H1 (cell line): ENCODE results near the gene SASH3. TPM values are rescaled to one million over a fixed set of nuclear protein-coding genes. Genes with fewer than 3 reads are reported as not detected.

Source experiments
- CTCF ChIA-PET: fragments of 300-600 bp; sonication (Branson Sonifier 250); formaldehyde crosslinking; loops from one replicate; lab custom pipeline; 2021; ENCODE audit not compliant: partially characterized antibody; lab: Charles Lee
- POLR2A ChIA-PET: fragments of 300-600 bp; sonication (Branson Sonifier 250); formaldehyde crosslinking; loops from one replicate; lab custom pipeline; 2021; ENCODE audit warnings: inconsistent platforms; ENCODE audit not compliant: partially characterized antibody; lab: Charles Lee
- DNase-seq, 2 experiments: peaks; one replicate each; pipeline versions ENCODE4 v3.0.0 to v3.0.0-alpha.2; 2010 to 2022; ENCODE audit warnings: low spot score in 2 of 2, low read depth in 1 of 2, mixed read lengths in 1 of 2
- FAIRE-seq: peaks from 2 replicates; lab custom pipeline; 2011; peaks lifted over from hg19 to GRCh38; lab: Jason Lieb, UNC
- H2AFZ ChIP-seq: 2 replicates; pipeline ENCODE4 v1.8.1; 2012; ENCODE audit warnings: low read length, inconsistent platforms
- H2AK5ac ChIP-seq: 2 replicates; pipeline ENCODE4 v1.6.1; 2013; ENCODE audit warnings: low read depth, low read length
- H2BK120ac ChIP-seq: replicated peaks from 2 replicates; pipeline ENCODE3; 2013; ENCODE audit warnings: low read depth, low read length, inconsistent platforms
- H2BK12ac ChIP-seq: 2 replicates; pipeline ENCODE4 v1.6.1; 2013; ENCODE audit warnings: low read depth, low read length
- H2BK15ac ChIP-seq: 2 replicates; pipeline ENCODE4 v1.6.1; 2013; ENCODE audit warnings: low read length
- H2BK20ac ChIP-seq: 2 replicates; pipeline ENCODE4 v1.6.1; 2013; ENCODE audit warnings: low read length
- H2BK5ac ChIP-seq: 2 replicates; pipeline ENCODE4 v1.6.1; 2013; ENCODE audit warnings: low read depth, low read length
- H3K14ac ChIP-seq: 2 replicates; pipeline ENCODE4 v1.6.1; 2013; ENCODE audit warnings: inconsistent platforms; ENCODE audit not compliant: insufficient read length
- H3K18ac ChIP-seq: 2 replicates; pipeline ENCODE4 v1.6.1; 2013; ENCODE audit warnings: low read length; ENCODE audit errors: extremely low read depth
- H3K23ac ChIP-seq: 2 replicates; pipeline ENCODE4 v1.6.1; 2013; ENCODE audit warnings: inconsistent platforms; ENCODE audit not compliant: insufficient read length
- H3K23me2 ChIP-seq: 2 replicates; pipeline ENCODE4 v1.6.1; 2013; ENCODE audit warnings: low read depth, low read length
- H3K27ac ChIP-seq: 2 replicates; pipeline ENCODE4 v1.6.1; 2011; ENCODE audit warnings: low read depth, low read length, inconsistent platforms
- H3K27me3 ChIP-seq, 4 experiments: replicated peaks in 1 of 4; 1 replicate in 1 of 4; 2 replicates in 3 of 4; pipeline versions ENCODE4 v1.6.1 to v1.8.1; 2011 to 2013; ENCODE audit warnings: low read length in 3 of 4, mild to moderate bottlenecking in 3 of 4, inconsistent platforms in 2 of 4, mixed read lengths in 2 of 4, moderate library complexity in 1 of 4; ENCODE audit not compliant: control insufficient read depth in 3 of 4, insufficient read depth in 3 of 4; ENCODE audit errors: extremely low read depth in 1 of 4
- H3K36me3 ChIP-seq, 4 experiments: 2 replicates each; pipeline versions ENCODE4 v1.6.1 to v1.8.1; 2011 to 2013; ENCODE audit warnings: mild to moderate bottlenecking in 4 of 4, low read length in 3 of 4, moderate library complexity in 2 of 4, control low read depth in 1 of 4, inconsistent platforms in 1 of 4; ENCODE audit not compliant: insufficient read depth in 4 of 4, control insufficient read depth in 2 of 4
- H3K4ac ChIP-seq: replicated peaks from 2 replicates; pipeline ENCODE3; 2013; ENCODE audit warnings: low read length, low read depth, mixed read lengths, inconsistent platforms; ENCODE audit not compliant: insufficient read length
- H3K4me1 ChIP-seq, 4 experiments: replicated peaks in 1 of 4; 1 replicate in 1 of 4; 2 replicates in 3 of 4; pipeline versions ENCODE4 v1.6.1 to v1.8.1; 2011 to 2013; ENCODE audit warnings: low read length in 3 of 4, inconsistent platforms in 2 of 4, mixed read lengths in 1 of 4; ENCODE audit not compliant: insufficient read depth in 4 of 4, control insufficient read depth in 3 of 4
- H3K4me2 ChIP-seq, 2 experiments: 2 replicates each; pipeline versions ENCODE4 v1.6.1 to v1.8.1; 2011 to 2013; ENCODE audit warnings: low read depth in 2 of 2, low read length in 2 of 2, control low read depth in 1 of 2, inconsistent platforms in 1 of 2, mild to moderate bottlenecking in 1 of 2; ENCODE audit not compliant: insufficient read depth in 1 of 2
- H3K4me3 ChIP-seq, 4 experiments: fragments of 200-600, 300-600 bp in 1 of 4; sonication (generic), shearing (Covaris generic), sonication (Bioruptor Twin) in 1 of 4; 2 replicates each; pipeline versions ENCODE4 v1.5.1 to v1.8.1; 2011 to 2016; ENCODE audit warnings: low read length in 4 of 4, low read depth in 3 of 4, control low read depth in 2 of 4, inconsistent platforms in 2 of 4, mild to moderate bottlenecking in 2 of 4, mixed read lengths in 1 of 4, moderate library complexity in 1 of 4; ENCODE audit not compliant: insufficient read depth in 2 of 4; ENCODE audit errors: extremely low read depth in 1 of 4
- H3K56ac ChIP-seq: replicated peaks from 2 replicates; pipeline ENCODE3; 2013; ENCODE audit warnings: low read depth, mild to moderate bottlenecking, mixed read lengths, low read length, inconsistent platforms; ENCODE audit not compliant: insufficient read length
- H3K79me1 ChIP-seq: 2 replicates; pipeline ENCODE4 v1.6.1; 2013; ENCODE audit warnings: low read depth, low read length, control low read depth
- H3K79me2 ChIP-seq, 2 experiments: 2 replicates each; pipeline versions ENCODE4 v1.6.1 to v1.8.1; 2012 to 2013; ENCODE audit warnings: low read length in 2 of 2, mild to moderate bottlenecking in 2 of 2, inconsistent platforms in 1 of 2; ENCODE audit not compliant: insufficient read depth in 2 of 2, control insufficient read depth in 1 of 2
- H3K9ac ChIP-seq, 4 experiments: replicated peaks in 1 of 4; 1 replicate in 1 of 4; 2 replicates in 3 of 4; pipeline versions ENCODE4 v1.6.1 to v1.8.1; 2011 to 2013; ENCODE audit warnings: low read depth in 3 of 4, low read length in 3 of 4, control low read depth in 2 of 4, mild to moderate bottlenecking in 2 of 4, moderate library complexity in 2 of 4, inconsistent platforms in 1 of 4; ENCODE audit errors: extremely low read depth in 1 of 4
- H3K9me3 ChIP-seq, 2 experiments: 2 replicates each; pipeline versions ENCODE4 v1.6.1 to v1.8.1; 2012 to 2013; ENCODE audit warnings: mild to moderate bottlenecking in 2 of 2, moderate library complexity in 2 of 2, control low read depth in 1 of 2, inconsistent platforms in 1 of 2, low read depth in 1 of 2, low read length in 1 of 2, mixed read lengths in 1 of 2; ENCODE audit not compliant: insufficient read depth in 2 of 2
- H4K20me1 ChIP-seq, 2 experiments: replicated peaks in 1 of 2; 2 replicates each; pipeline versions ENCODE3 to v1.8.1; 2011 to 2013; ENCODE audit warnings: inconsistent platforms in 2 of 2, low read length in 2 of 2, mild to moderate bottlenecking in 1 of 2; ENCODE audit not compliant: insufficient read depth in 2 of 2, control insufficient read depth in 1 of 2
- H4K5ac ChIP-seq: 2 replicates; pipeline ENCODE4 v1.6.1; 2013; ENCODE audit warnings: low read length, low read depth, mixed read lengths, inconsistent platforms; ENCODE audit not compliant: insufficient read length
- H4K8ac ChIP-seq: 2 replicates; pipeline ENCODE4 v1.8.0; 2013; ENCODE audit warnings: mild to moderate bottlenecking, moderate library complexity, low read length, inconsistent platforms; ENCODE audit not compliant: insufficient read depth; ENCODE audit errors: extremely low read depth
- H4K91ac ChIP-seq: replicated peaks from 2 replicates; pipeline ENCODE3; 2013; ENCODE audit warnings: low read length, mixed read lengths, inconsistent platforms; ENCODE audit not compliant: insufficient read length
- ATF2 ChIP-seq: IDR thresholded peaks from 2 replicates; pipeline ENCODE4 v1.6.1; 2012; ENCODE audit warnings: low read length, inconsistent platforms
- BCL11A ChIP-seq, 2 experiments: IDR thresholded peaks; one replicate each; pipeline ENCODE4 v1.6.1; 2011; ENCODE audit warnings: low read depth in 2 of 2, low read length in 2 of 2, mild to moderate bottlenecking in 2 of 2
- FOSL1 ChIP-seq: IDR thresholded peaks from 2 replicates; pipeline ENCODE4 v1.6.1; 2011; ENCODE audit warnings: mild to moderate bottlenecking, low read depth, low read length, moderate library complexity; ENCODE audit not compliant: insufficient read depth
- JUN ChIP-seq: IDR thresholded peaks from 2 replicates; pipeline ENCODE4 v1.6.1; 2011; ENCODE audit warnings: low read depth, mild to moderate bottlenecking, improper control_type of control experiment, low read length
- KDM5A ChIP-seq: fragments of 200-600 bp; IDR thresholded peaks from 2 replicates; pipeline ENCODE4 v1.7.1; 2012; ENCODE audit warnings: mild to moderate bottlenecking, low read length, inconsistent platforms, mixed read lengths
- SAP30 ChIP-seq: fragments of 300-600 bp; sonication (generic); IDR thresholded peaks from 2 replicates; pipeline ENCODE4 v1.7.1; 2012; ENCODE audit warnings: low read length, moderate library complexity, mild to moderate bottlenecking, inconsistent platforms; ENCODE audit not compliant: insufficient read depth, insufficient replicate concordance
- SIN3A ChIP-seq, 2 experiments: IDR thresholded peaks in 1 of 2; conservative IDR thresholded peaks in 1 of 2; 2 replicates each; pipeline ENCODE4 v1.6.1; 2011 to 2012; ENCODE audit warnings: low read length in 2 of 2, improper control_type of control experiment in 1 of 2, low read depth in 1 of 2, mild to moderate bottlenecking in 1 of 2
- SP1 ChIP-seq: IDR thresholded peaks from 2 replicates; pipeline ENCODE4 v1.6.1; 2011; ENCODE audit warnings: low read depth, low read length
- TAF1 ChIP-seq: IDR thresholded peaks from 2 replicates; pipeline ENCODE4 v1.6.1; 2011; ENCODE audit warnings: mild to moderate bottlenecking, low read depth, low read length
- WGBS, 2 experiments: shearing (Covaris generic) in 1 of 2; methylation state at CpG; one replicate each; pipeline versions ENCODE4 v1.1.6 to v1.1.7; 2013 to 2015; ENCODE audit warnings: low lambda C conversion rate in 2 of 2, mixed read lengths in 2 of 2, inconsistent platforms in 1 of 2, low coverage in 1 of 2, missing lambda C conversion rate in 1 of 2; ENCODE audit not compliant: insufficient replicate concordance in 2 of 2, insufficient coverage in 1 of 2, insufficient read length in 1 of 2; ENCODE audit errors: extremely low coverage in 1 of 2, missing lambda C conversion rate in 1 of 2; 5-methylcytosine and 5-hydroxymethylcytosine counted together
- polyA plus RNA-seq, 7 experiments: library from polyadenylated mRNA; depleted of rRNA in 3 of 7; stranded (reverse) in 5 of 7; unstranded in 2 of 7; fragments of >200 nt in 5 of 7; fragments of 200-250 nt in 2 of 7; gene quantifications; 1 replicate in 5 of 7; 2 replicates in 1 of 7; 4 replicates in 1 of 7; pipeline versions ENCODE4 v1.2.1 to v1.2.3, GENCODE V29; 2011 to 2013; ENCODE audit warnings: missing spikeins in 2 of 7, mixed read lengths in 2 of 7
- total RNA-seq: library from RNA; stranded (reverse); fragmentation: NEBNext Ultra II Directional; extraction: Animal tissue kit (Norgen Biotek cat#: 25700); gene quantifications from 2 replicates; pipeline ENCODE4 v1.2.1, GENCODE V29; 2021

SASH3 gene
- total and polyA plus RNA-seq, 2 of the 8 experiments (the other 6 are each of a cell fraction or from before 2014, with no cell fraction given): not detected

- FAIRE-seq: peak; percentile 78
- DNase-seq: peak; percentile 70 to 89
- no peak within 1 kb of the TSS for H2BK12ac ChIP-seq
- H3K4me2 ChIP-seq: peak within 1 kb of the TSS; percentile 69 to 82
- H3K79me1 ChIP-seq: no peaks in the 10 kb centered on the region; the same call in 1 of the 2 replicates
- no peaks in the 10 kb centered on the region; the same call in 1 of the 2 replicates for H3K23me2 ChIP-seq
- peaks cover 0 to 20% of the 10 kb centered on the region in 2 experiments; a peak in 1 of 4 replicates for H3K79me2 ChIP-seq
- no peak within 1 kb of the TSS; the same call in none of the 2 replicates for H4K8ac ChIP-seq
- no peak within 1 kb of the TSS for H3K4ac ChIP-seq
- H2BK15ac ChIP-seq: no peak within 1 kb of the TSS
- H4K20me1 ChIP-seq: peaks cover 0 to 3% of the 10 kb centered on the region in 2 experiments
- no peak within 1 kb of the TSS for H2AK5ac ChIP-seq
- no peak within 1 kb of the TSS for H2BK20ac ChIP-seq
- CTCF ChIA-PET: interaction anchor here (0.8 kb wide), 1 partner anchor 8 kb away, joined by 3 read pairs; no protein-coding TSS in a partner anchor
- H3K9me3 ChIP-seq: no peaks in the 10 kb centered on the region
- H3K23ac ChIP-seq: no peak within 1 kb of the TSS
- H3K27me3 ChIP-seq: no peaks in the 10 kb centered on the region
- H3K4me1 ChIP-seq: no peaks in the 10 kb centered on the region
- H3K27ac ChIP-seq: no peak within 1 kb of the TSS; the same call in 1 of the 2 replicates
- no peak within 1 kb of the TSS for H4K91ac ChIP-seq
- no peak within 1 kb of the TSS for H3K14ac ChIP-seq
- H2BK5ac ChIP-seq: no peak within 1 kb of the TSS
- 0% methylated on average over 9 of the region's 72 CpGs; no CpG with 5 or more reads in 1 of the 2 experiments for WGBS, 2 experiments
- H2AFZ ChIP-seq: peak within 1 kb of the TSS; percentile 95; the same call in 1 of the 2 replicates
- H3K9ac ChIP-seq: peak within 1 kb of the TSS in 3 of 4 experiments; percentile 13 to 57 (median 47); a peak in 5 of 7 replicates
- H3K56ac ChIP-seq: no peak within 1 kb of the TSS
- peaks cover 0 to 5% (median 0%) of the 10 kb centered on the region in 4 experiments; a peak in 1 of 8 replicates for H3K36me3 ChIP-seq
- H3K18ac ChIP-seq: no peak within 1 kb of the TSS
- POLR2A ChIA-PET: interaction anchor here (1.0 to 1.3 kb wide), 2 partner anchors 62 to 87 kb away, joined by 3 to 6 read pairs; partner anchors contain the start of gene UTP14A
- no peak within 1 kb of the TSS for H4K5ac ChIP-seq
- H2BK120ac ChIP-seq: no peak within 1 kb of the TSS
- peak within 1 kb of the TSS; percentile 64 to 85 (median 76) for H3K4me3 ChIP-seq
- TF ChIP-seq SAP30 (no peak), FOSL1 (no peak), BCL11A (IDR thresholded peaks at IDR 0.05; ENCODE audit: low read depth in 2 of 2, low read length in 2 of 2) (no peak), ATF2 (no peak), TAF1 (peak; percentile 44; the same call in 1 of the 2 replicates), SP1 (peak; percentile 91), JUN (no peak), SIN3A (conservative IDR thresholded peaks at IDR 0.05 in 1 of 2, IDR thresholded peaks at IDR 0.05 in 1 of 2; ENCODE audit: low read depth in 1 of 2, low read length in 2 of 2) (peak in 1 of 2 experiments; percentile 85; a peak in 2 of 4 replicates), KDM5A (no peak)
These were observed 63.9 kb downstream of the SASH3 start, which contains the start of gene ZDHHC9 for GRCh38 chrX:129843459-129844306. ZDHHC9 (minus strand) TSS chrX:129843886; CDS start chrX:129841945, 1,941 bp downstream.
